RWPE2 (cell line): ENCODE results near the gene ERCC4.

Source experiments
- ATAC-seq: fragments of 200-7000 bp; cut with Tn5 transposase; 3 replicates; pipeline ENCODE4 v1.9.1; 2021; ENCODE audit warnings: low read depth
- DNase-seq: peaks from one replicate; pipeline ENCODE4 v3.0.0-alpha.2; 2020; ENCODE audit warnings: low spot score
- H3K27ac ChIP-seq: fragments of 450-650 bp; 2 replicates; pipeline ENCODE4 v1.5.1; 2017; ENCODE audit warnings: mild to moderate bottlenecking; ENCODE audit not compliant: poor library complexity, severe bottlenecking
- H3K27me3 ChIP-seq: fragments of 250-450 bp; sonication (Bioruptor Pico); 2 replicates; pipeline ENCODE4 v1.5.1; 2021; ENCODE audit warnings: mild to moderate bottlenecking, moderate library complexity; ENCODE audit not compliant: insufficient read depth, poor library complexity, severe bottlenecking
- H3K36me3 ChIP-seq: fragments of 250-450 bp; sonication (Bioruptor Pico); 2 replicates; pipeline ENCODE4 v1.5.1; 2020; ENCODE audit warnings: low read depth, mild to moderate bottlenecking, moderate library complexity
- H3K4me1 ChIP-seq: fragments of 250-450 bp; sonication (Bioruptor Pico); 2 replicates; pipeline ENCODE4 v1.5.1; 2021; ENCODE audit warnings: mild to moderate bottlenecking, moderate library complexity; ENCODE audit not compliant: insufficient read depth, poor library complexity, severe bottlenecking
- H3K4me3 ChIP-seq: fragments of 250-450 bp; sonication (Bioruptor Pico); 2 replicates; pipeline ENCODE4 v1.5.1; 2021; ENCODE audit warnings: mild to moderate bottlenecking, moderate library complexity; ENCODE audit not compliant: severe bottlenecking
- H3K9me3 ChIP-seq: fragments of 250-450 bp; sonication (Bioruptor Pico); 2 replicates; pipeline ENCODE4 v1.5.1; 2021; ENCODE audit warnings: mild to moderate bottlenecking, moderate library complexity; ENCODE audit not compliant: severe bottlenecking
- CTCF ChIP-seq: fragments of 450-650 bp; IDR thresholded peaks from one replicate; pipeline ENCODE4 v1.5.1; 2017; ENCODE audit warnings: mild to moderate bottlenecking, moderate library complexity; ENCODE audit not compliant: poor library complexity, severe bottlenecking

Gene ERCC4

GRCh38 chr16:13919683-13920509 lies at the start of gene ERCC4:
TSS of gene ERCC4 (plus strand) at chr16:13920154. CDS start at chr16:13920166, 12 bp downstream.
- Histone ChIP-seq H3K36me3 (peaks cover 24% of the 10 kb centered on the region), H3K4me3 (peak within 1 kb of the TSS; percentile 77), H3K27ac (peak within 1 kb of the TSS; percentile 12), H3K27me3 (no peaks in the 10 kb centered on the region), H3K9me3 (no peaks in the 10 kb centered on the region), H3K4me1 (no peaks in the 10 kb centered on the region)
- peak; percentile 97 for TF ChIP-seq CTCF
- DNase-seq, result peak; percentile 99
- ATAC-seq, result peak; percentile 98

GRCh38 chr16:13873835-13874438 lies 46.0 kb upstream of the ERCC4 start:
- peaks cover 3% of the 10 kb centered on the region for H3K27me3 ChIP-seq
- H3K27ac ChIP-seq, result no peak overlapping the region
- TF ChIP-seq CTCF, result peak; percentile 58
- ATAC-seq (no peak), DNase-seq (no peak)
- H3K4me3 ChIP-seq, result no peak overlapping the region
- H3K4me1 ChIP-seq, result no peaks in the 10 kb centered on the region
- H3K36me3 ChIP-seq, result no peaks in the 10 kb centered on the region
- no peaks in the 10 kb centered on the region for H3K9me3 ChIP-seq

- TF ChIP-seq CTCF, result no peak
- Histone ChIP-seq H3K4me3 (no peak overlapping the region), H3K27ac (no peak overlapping the region), H3K27me3 (peaks cover 3% of the 10 kb centered on the region), H3K4me1 (no peaks in the 10 kb centered on the region), H3K36me3 (no peaks in the 10 kb centered on the region), H3K9me3 (no peaks in the 10 kb centered on the region)
- no peak for DNase-seq
- ATAC-seq, result no peak
Measured at GRCh38 chr16:13875614-13876284, 44.2 kb upstream of the ERCC4 start.

- H3K27ac ChIP-seq, result no peak overlapping the region
- no peaks in the 10 kb centered on the region for H3K36me3 ChIP-seq
- no peak overlapping the region for H3K4me3 ChIP-seq
- H3K4me1 ChIP-seq, result no peaks in the 10 kb centered on the region
- H3K27me3 ChIP-seq, result peaks cover 3% of the 10 kb centered on the region
- no peak for TF ChIP-seq CTCF
- ATAC-seq (no peak), DNase-seq (no peak)
- no peaks in the 10 kb centered on the region for H3K9me3 ChIP-seq
Measured at GRCh38 chr16:13883276-13883675, 36.7 kb upstream of the ERCC4 start.
